SK-N-MC (cell line): Measurements from ENCODE around the gene BCR.
"Not testable (repeated sequence)": the region's sequence is repeated elsewhere in the genome, so short reads cannot be mapped to it uniquely, and the experiment has no call there.

Experiments
- DNase-seq: peaks from one replicate; pipeline ENCODE4 v3.0.0-alpha.2; 2011; ENCODE audit warnings: low read depth, low spot score
- H3K27ac ChIP-seq: fragments of 200-600 bp; sonication (generic); 2 replicates; pipeline ENCODE4 v1.5.1; 2016; ENCODE audit warnings: mixed run types
- H3K36me3 ChIP-seq: fragments of 200-600 bp; sonication (generic); 2 replicates; pipeline ENCODE4 v1.6.1; 2017; ENCODE audit warnings: antibody characterized with exemption, low read length, mixed read lengths; ENCODE audit not compliant: insufficient read depth
- H3K4me3 ChIP-seq: fragments of 200-600 bp; sonication (generic); 2 replicates; pipeline ENCODE4 v1.5.1; 2016
- H3K9ac ChIP-seq: fragments of 200-600 bp; sonication (generic); 2 replicates; pipeline ENCODE4 v1.8.0; 2017; ENCODE audit warnings: mixed run types, mixed read lengths; ENCODE audit not compliant: insufficient read length
- H3K9me3 ChIP-seq: fragments of 200-600 bp; sonication (generic); 2 replicates; pipeline ENCODE4 v1.6.1; 2017; ENCODE audit warnings: low read depth, mild to moderate bottlenecking, antibody characterized with exemption, low read length, moderate library complexity, mixed read lengths
- EZH2 ChIP-seq: fragments of 200-600 bp; sonication (generic); IDR thresholded peaks from one replicate; pipeline ENCODE4 v1.6.1; 2017; ENCODE audit warnings: antibody characterized with exemption
- FOXP2 ChIP-seq: optimal IDR thresholded peaks from 2 replicates; pipeline ENCODE3; 2011; ENCODE audit warnings: mild to moderate bottlenecking, moderate library complexity; ENCODE audit not compliant: insufficient read depth; ENCODE audit errors: extremely low read length, control extremely low read depth
- POLR2AphosphoS5 ChIP-seq: IDR thresholded peaks from 2 replicates; pipeline ENCODE4 v1.6.1; 2012; ENCODE audit warnings: mild to moderate bottlenecking, low read depth, low read length, borderline replicate concordance

BCR gene

DNA sequence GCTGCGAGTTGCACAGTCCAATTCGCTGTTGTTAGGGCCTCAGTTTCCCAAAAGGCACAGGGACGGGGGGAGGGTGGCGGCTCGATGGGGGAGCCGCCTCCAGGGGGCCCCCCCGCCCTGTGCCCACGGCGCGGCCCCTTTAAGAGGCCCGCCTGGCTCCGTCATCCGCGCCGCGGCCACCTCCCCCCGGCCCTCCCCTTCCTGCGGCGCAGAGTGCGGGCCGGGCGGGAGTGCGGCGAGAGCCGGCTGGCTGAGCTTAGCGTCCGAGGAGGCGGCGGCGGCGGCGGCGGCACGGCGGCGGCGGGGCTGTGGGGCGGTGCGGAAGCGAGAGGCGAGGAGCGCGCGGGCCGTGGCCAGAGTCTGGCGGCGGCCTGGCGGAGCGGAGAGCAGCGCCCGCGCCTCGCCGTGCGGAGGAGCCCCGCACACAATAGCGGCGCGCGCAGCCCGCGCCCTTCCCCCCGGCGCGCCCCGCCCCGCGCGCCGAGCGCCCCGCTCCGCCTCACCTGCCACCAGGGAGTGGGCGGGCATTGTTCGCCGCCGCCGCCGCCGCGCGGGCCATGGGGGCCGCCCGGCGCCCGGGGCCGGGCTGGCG, at the start of gene BCR:
TSS of gene BCR (plus strand) at position 209 of the 592 bp plus-strand sequence. CDS start 452 bp downstream, outside the sequence.
- no peak for TF ChIP-seq EZH2
- TF ChIP-seq FOXP2: no peak
- no peak for TF ChIP-seq POLR2AphosphoS5

DNA sequence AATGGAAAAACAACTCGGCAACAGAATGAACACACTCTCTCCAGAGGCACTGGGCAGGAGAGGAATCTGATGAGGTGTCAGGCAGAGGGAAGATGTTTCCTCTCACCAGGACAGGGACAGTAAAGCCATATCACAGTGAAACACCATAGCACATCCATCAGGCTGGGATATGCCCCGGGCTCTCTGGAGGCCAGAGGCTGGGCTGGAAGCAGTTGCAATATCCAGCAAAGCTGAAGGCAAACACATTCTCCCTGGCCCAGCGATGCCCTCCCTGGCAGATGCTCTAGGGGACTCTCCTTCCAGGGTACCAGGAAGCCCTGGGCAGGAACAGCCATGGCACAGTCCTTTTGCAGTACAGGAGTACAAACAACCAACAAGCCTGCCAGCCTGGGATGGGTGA, 49.6 kb upstream of the BCR start:
- Histone ChIP-seq H3K36me3 (no peaks in the 10 kb centered on the region), H3K27ac (no peak overlapping the region), H3K9me3 (no peaks in the 10 kb centered on the region), H3K9ac (no peak overlapping the region), H3K4me3 (no peak overlapping the region)
- no peak for DNase-seq
- no peak for TF ChIP-seq POLR2AphosphoS5
- TF ChIP-seq EZH2: no peak
- TF ChIP-seq FOXP2: no peak

More for the DNA sequence above, at the start of gene BCR:
- Histone ChIP-seq H3K27ac (no peak within 1 kb of the TSS), H3K36me3 (no peaks in the 10 kb centered on the region), H3K4me3 (peak within 1 kb of the TSS; percentile 84), H3K9me3 (no peaks in the 10 kb centered on the region), H3K9ac (peak within 1 kb of the TSS; percentile 70)
- no peak for DNase-seq

DNA sequence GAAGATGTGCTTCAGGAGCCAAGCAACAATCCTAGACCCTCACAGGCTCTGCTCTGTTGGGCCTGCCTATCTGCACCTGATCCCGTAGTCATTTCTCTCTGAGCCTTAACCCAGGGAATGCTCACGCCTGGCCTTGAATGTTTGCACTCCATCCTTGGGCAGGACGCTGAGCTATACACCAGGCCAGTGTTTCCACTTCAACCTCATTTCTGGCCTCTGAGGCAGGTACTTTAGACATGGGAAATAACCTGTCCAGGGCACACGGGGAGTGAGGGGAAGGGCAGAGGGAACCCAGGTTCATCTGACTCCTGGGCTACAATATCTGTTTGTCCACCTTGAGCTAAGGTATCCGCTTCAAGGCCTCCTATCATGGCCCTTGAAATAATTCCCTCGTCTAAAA, 48.4 kb upstream of the BCR start:
- no peak overlapping the region for H3K9ac ChIP-seq

DNA sequence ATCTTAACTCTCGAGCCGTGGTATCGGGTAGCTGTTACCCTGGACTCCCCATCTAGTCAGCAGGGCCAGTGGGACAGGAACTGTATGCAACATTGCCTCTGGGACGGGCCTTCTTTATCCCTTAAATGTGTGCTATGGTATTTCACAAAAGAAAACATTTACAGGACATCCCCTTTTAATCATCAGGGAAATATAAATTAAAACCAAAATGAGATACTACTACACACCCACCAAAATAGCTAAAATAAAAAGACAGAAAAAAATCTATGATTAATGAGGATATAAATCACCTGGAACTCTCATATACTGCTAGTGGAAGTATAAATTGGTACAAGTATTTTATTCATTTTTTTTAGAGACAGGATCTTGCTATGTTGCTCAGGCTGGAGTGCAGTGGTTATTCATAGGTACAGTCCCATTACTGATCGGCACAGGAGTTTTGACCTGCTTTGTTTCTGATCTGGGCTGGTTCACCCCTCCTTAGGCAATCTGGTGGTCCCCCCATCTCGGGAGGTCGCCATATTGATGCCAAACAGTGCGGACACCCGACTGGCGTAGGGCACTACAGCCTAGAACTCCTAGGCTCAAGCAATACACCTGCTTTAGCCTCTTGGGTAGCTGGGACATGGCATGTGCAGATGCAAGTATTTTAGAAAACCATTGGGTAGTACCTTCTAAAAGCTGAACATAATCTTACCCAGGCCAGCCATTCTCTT, 47.8 kb upstream of the BCR start:
- no peak for DNase-seq
- H3K9me3 ChIP-seq: no peaks in the 10 kb centered on the region
- no peak overlapping the region for H3K4me3 ChIP-seq
- H3K27ac ChIP-seq: no peak overlapping the region
- H3K9ac ChIP-seq: no peak overlapping the region
- TF ChIP-seq POLR2AphosphoS5: no peak
- TF ChIP-seq EZH2: no peak
- TF ChIP-seq FOXP2: no peak
- no peaks in the 10 kb centered on the region for H3K36me3 ChIP-seq

More for the DNA sequence above, 48.4 kb upstream of the BCR start:
- H3K36me3 ChIP-seq: no peaks in the 10 kb centered on the region
- no peak overlapping the region for H3K27ac ChIP-seq
- no peaks in the 10 kb centered on the region for H3K9me3 ChIP-seq
- no peak for DNase-seq
- TF ChIP-seq EZH2 (no peak), POLR2AphosphoS5 (no peak), FOXP2 (no peak)
- no peak overlapping the region for H3K4me3 ChIP-seq

DNA sequence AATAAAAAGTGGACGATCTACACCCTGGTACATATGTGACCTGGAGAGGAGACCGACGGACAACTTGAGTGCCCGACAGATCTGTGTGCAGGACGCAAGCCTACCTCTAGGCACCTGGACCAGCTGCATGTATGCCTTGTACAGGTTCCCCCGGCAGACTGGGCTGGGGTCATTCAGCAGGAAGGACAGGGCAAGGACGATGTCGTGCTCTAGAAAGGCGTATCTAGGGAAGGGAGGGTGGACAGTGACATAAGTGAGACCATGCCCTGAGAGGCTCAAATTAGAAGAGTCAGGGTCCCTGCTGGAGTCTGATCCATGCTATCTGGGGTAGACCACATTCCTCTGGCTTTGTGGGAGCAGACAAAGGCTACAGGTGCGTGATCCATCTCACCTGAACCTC, 46.4 kb upstream of the BCR start:
- no peak overlapping the region for H3K9ac ChIP-seq

DNA sequence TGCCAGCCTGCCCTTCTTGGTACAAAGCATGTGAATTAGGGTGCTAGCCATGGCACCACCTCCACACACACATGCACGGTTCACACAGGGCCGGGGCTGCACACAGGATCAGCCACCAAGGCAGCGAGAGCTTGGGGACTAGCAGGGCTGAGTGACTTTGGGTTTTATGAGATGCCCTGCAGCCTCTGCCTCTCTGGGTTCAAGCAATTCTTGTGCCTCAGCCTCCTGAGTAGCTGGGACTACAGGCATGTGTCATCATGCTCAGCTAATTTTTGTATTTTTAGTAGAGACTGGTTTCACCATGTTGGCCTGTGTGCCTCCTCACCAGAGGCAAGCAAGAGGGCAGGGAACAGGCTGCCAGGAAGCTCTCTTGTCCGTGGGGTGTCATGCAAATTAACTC, 43.3 kb upstream of the BCR start:
- not testable (repeated sequence) for DNase-seq, H3K27ac ChIP-seq, H3K9ac ChIP-seq, H3K9me3 ChIP-seq, H3K4me3 ChIP-seq, H3K36me3 ChIP-seq

More for the DNA sequence above, 46.4 kb upstream of the BCR start:
- TF ChIP-seq EZH2: no peak
- TF ChIP-seq FOXP2: no peak
- TF ChIP-seq POLR2AphosphoS5: no peak
- no peak for DNase-seq
- Histone ChIP-seq H3K9me3 (no peaks in the 10 kb centered on the region), H3K36me3 (no peaks in the 10 kb centered on the region), H3K4me3 (no peak overlapping the region), H3K27ac (no peak overlapping the region)

DNA sequence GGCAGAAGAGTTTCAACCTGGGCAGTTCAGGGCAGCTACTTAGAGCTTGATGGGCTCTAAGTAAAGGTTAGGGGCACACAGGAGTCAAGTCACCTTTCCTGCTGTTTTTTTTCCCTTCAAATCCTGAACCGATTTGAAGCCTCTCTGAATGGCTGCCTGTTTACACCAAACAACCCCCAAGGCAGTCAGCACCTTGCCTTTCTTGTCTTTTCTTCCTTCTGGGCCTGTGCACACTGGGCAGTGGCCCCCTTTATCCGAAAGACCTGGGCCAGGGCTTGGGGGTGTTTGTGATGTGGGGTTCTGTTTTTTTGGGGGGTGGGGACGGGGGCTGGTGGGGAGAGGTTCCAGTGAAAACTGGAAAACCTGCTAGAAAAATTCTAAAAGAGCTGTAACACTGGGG, 42.8 kb upstream of the BCR start:
- H3K4me3 ChIP-seq: no peak overlapping the region
- TF ChIP-seq POLR2AphosphoS5 (no peak), EZH2 (no peak), FOXP2 (no peak)
- no peak overlapping the region for H3K9ac ChIP-seq
- H3K36me3 ChIP-seq: no peaks in the 10 kb centered on the region
- DNase-seq: no peak
- no peaks in the 10 kb centered on the region for H3K9me3 ChIP-seq
- H3K27ac ChIP-seq: no peak overlapping the region

DNA sequence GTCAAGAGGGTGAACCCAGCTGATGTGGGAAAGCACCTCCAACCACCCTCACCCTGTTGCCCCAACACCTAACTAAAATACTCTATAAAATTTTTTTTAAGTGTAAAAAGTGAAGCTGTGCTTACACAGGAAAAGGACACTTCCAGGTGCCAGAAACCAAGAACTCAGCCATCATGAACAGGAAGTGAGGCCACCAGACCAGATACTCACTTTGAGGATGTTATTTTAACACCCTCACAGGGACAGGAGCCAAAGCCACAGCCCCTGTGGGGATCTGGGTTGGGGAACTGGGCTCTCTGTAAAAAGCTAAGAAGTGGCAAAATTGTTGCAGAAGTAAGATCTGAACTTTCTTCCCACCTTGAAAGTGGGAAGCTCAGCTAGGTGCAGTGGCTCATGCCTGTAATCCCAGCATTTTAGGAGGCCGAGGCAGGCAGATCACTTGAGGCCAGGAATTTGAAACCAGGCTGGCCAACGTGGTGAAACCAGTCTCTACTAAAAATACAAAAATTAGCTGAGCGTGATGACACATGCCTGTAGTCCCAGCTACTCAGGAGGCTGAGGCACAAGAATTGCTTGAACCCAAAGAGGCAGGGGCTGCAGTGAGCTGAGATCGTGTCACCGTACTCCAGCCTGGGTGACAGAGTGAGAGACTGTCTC, 42.3 kb upstream of the BCR start:
- no peak for DNase-seq
- H3K4me3 ChIP-seq: no peak overlapping the region
- H3K9me3 ChIP-seq: no peaks in the 10 kb centered on the region
- no peaks in the 10 kb centered on the region for H3K36me3 ChIP-seq
- no peak for TF ChIP-seq POLR2AphosphoS5
- no peak for TF ChIP-seq EZH2
- no peak for TF ChIP-seq FOXP2
- H3K27ac ChIP-seq: no peak overlapping the region
- no peak overlapping the region for H3K9ac ChIP-seq
